Subcutaneous abdominal adipose tissue (tissue), 5 donors: Measurements from ENCODE around the gene GRK4.
"Not testable (repeated sequence)": the region's sequence is repeated elsewhere in the genome, so short reads cannot be mapped to it uniquely, and the experiment has no call there.

Experiments used
- H3K27ac ChIP-seq: one replicate; pipeline ENCODE4 v1.7.0; 2013; ENCODE audit warnings: low read depth, mild to moderate bottlenecking, inconsistent platforms, low read length, moderate library complexity
- H3K27me3 ChIP-seq, 5 donors: one replicate each; pipeline ENCODE4 v1.7.0; 2013; ENCODE audit warnings: low read length in 5 of 5, inconsistent platforms in 1 of 5; ENCODE audit not compliant: control insufficient read depth in 5 of 5, insufficient read depth in 4 of 5
- H3K36me3 ChIP-seq, 5 donors: one replicate each; pipeline ENCODE4 v1.7.0; 2013; ENCODE audit warnings: low read length in 5 of 5; ENCODE audit not compliant: control insufficient read depth in 5 of 5, insufficient read depth in 5 of 5
- H3K4me1 ChIP-seq, 5 donors: one replicate each; pipeline ENCODE4 v1.7.0; 2013; ENCODE audit warnings: low read length in 5 of 5, mild to moderate bottlenecking in 3 of 5, moderate library complexity in 1 of 5; ENCODE audit not compliant: control insufficient read depth in 5 of 5, insufficient read depth in 5 of 5
- H3K4me3 ChIP-seq, 5 donors: one replicate each; pipeline ENCODE4 v1.7.0; 2013; ENCODE audit warnings: low read length in 5 of 5, low read depth in 1 of 5
- H3K9ac ChIP-seq, 5 donors: one replicate each; pipeline ENCODE4 v1.7.0; 2013; ENCODE audit warnings: low read length in 5 of 5, mild to moderate bottlenecking in 4 of 5, moderate library complexity in 3 of 5
- H3K9me3 ChIP-seq, 5 donors: one replicate each; pipeline ENCODE4 v1.7.0; 2013; ENCODE audit warnings: low read length in 5 of 5; ENCODE audit not compliant: control insufficient read depth in 5 of 5
- donor health status: healthy.
- donor health status: healthy.
- donor health status: healthy.
- donor health status: healthy.
- donor health status: healthy.

The GRK4 gene

GRCh38 chr4:2963175-2963965 lies at the start of gene GRK4, which contains the start of gene NOP14:
Gene GRK4 (plus strand): TSS chr4:2963571. CDS start chr4:2964071, 500 bp downstream.
Gene NOP14 (minus strand): TSS chr4:2963406. CDS start chr4:2963319, 87 bp downstream.
- Histone ChIP-seq H3K27ac (peak within 1 kb of the TSS; percentile 86), H3K4me3 (peak within 1 kb of the TSS; percentile 86 to 90 (median 89)), H3K9me3 (no peaks in the 10 kb centered on the region), H3K27me3 (no peaks in the 10 kb centered on the region), H3K9ac (peak within 1 kb of the TSS; percentile 73 to 94 (median 84)), H3K36me3 (peaks cover 0 to 1% (median 0%) of the 10 kb centered on the region in 5 donors), H3K4me1 (peaks cover 10 to 46% (median 42%) of the 10 kb centered on the region in 5 donors)

- Histone ChIP-seq H3K4me1 (peaks cover 0 to 12% (median 5%) of the 10 kb centered on the region in 5 donors), H3K27me3 (no peaks in the 10 kb centered on the region), H3K4me3 (no peak overlapping the region), H3K9ac (no peak overlapping the region), H3K9me3 (no peaks in the 10 kb centered on the region), H3K27ac (no peak overlapping the region), H3K36me3 (peaks cover 4 to 68% (median 54%) of the 10 kb centered on the region in 5 donors)
Measured at GRCh38 chr4:2914256-2915126, 48.9 kb upstream of the GRK4 start.

- H3K36me3 ChIP-seq: peaks cover 4 to 57% (median 43%) of the 10 kb centered on the region in 5 donors
- H3K9me3 ChIP-seq: no peaks in the 10 kb centered on the region
- H3K4me3 ChIP-seq: no peak overlapping the region
- no peak overlapping the region for H3K9ac ChIP-seq
- H3K27me3 ChIP-seq: no peaks in the 10 kb centered on the region
- no peak overlapping the region for H3K27ac ChIP-seq
- peaks cover 0 to 9% (median 5%) of the 10 kb centered on the region in 5 donors for H3K4me1 ChIP-seq
Measured at GRCh38 chr4:2915789-2916188, 47.6 kb upstream of the GRK4 start.

- H3K27me3 ChIP-seq, H3K9me3 ChIP-seq, H3K27ac ChIP-seq, H3K9ac ChIP-seq, H3K4me3 ChIP-seq, H3K4me1 ChIP-seq: not testable (repeated sequence)
- H3K36me3 ChIP-seq: peaks cover 4 to 50% (median 36%) of the 10 kb centered on the region in 5 donors
Measured at GRCh38 chr4:2916696-2917095, 46.7 kb upstream of the GRK4 start.

GRCh38 chr4:2918300-2918699 lies 45.1 kb upstream of the GRK4 start:
- peaks cover 4 to 50% (median 30%) of the 10 kb centered on the region in 5 donors for H3K36me3 ChIP-seq
- not testable (repeated sequence) for H3K4me1 ChIP-seq, H3K4me3 ChIP-seq

GRCh38 chr4:2918714-2919113 lies 44.7 kb upstream of the GRK4 start:
- H3K4me1 ChIP-seq, H3K9ac ChIP-seq, H3K9me3 ChIP-seq, H3K4me3 ChIP-seq, H3K27me3 ChIP-seq, H3K27ac ChIP-seq: not testable (repeated sequence)
- H3K36me3 ChIP-seq: peaks cover 4 to 50% (median 32%) of the 10 kb centered on the region in 5 donors

More at GRCh38 chr4:2918300-2918699, 45.1 kb upstream of the GRK4 start:
- H3K9me3 ChIP-seq, H3K27me3 ChIP-seq, H3K9ac ChIP-seq, H3K27ac ChIP-seq: not testable (repeated sequence)

- H3K27ac ChIP-seq, H3K4me1 ChIP-seq, H3K9ac ChIP-seq, H3K27me3 ChIP-seq, H3K4me3 ChIP-seq, H3K9me3 ChIP-seq: not testable (repeated sequence)
- peaks cover 0 to 59% (median 49%) of the 10 kb centered on the region in 5 donors for H3K36me3 ChIP-seq
Measured at GRCh38 chr4:2922453-2923101, 40.8 kb upstream of the GRK4 start.

GRCh38 chr4:2923141-2923551 lies 40.2 kb upstream of the GRK4 start:
- Histone ChIP-seq H3K27me3 (peaks cover 0 to 2% (median 0%) of the 10 kb centered on the region in 5 donors), H3K9ac (peak overlapping the region in 1 of 5 donors; percentile 87), H3K27ac (no peak overlapping the region), H3K4me3 (no peak overlapping the region), H3K9me3 (no peaks in the 10 kb centered on the region), H3K4me1 (peaks cover 0 to 5% (median 0%) of the 10 kb centered on the region in 5 donors), H3K36me3 (peaks cover 0 to 65% (median 54%) of the 10 kb centered on the region in 5 donors)

GRCh38 chr4:2923668-2924173 lies 39.6 kb upstream of the GRK4 start:
- Histone ChIP-seq H3K4me1 (peaks cover 0 to 5% (median 0%) of the 10 kb centered on the region in 5 donors), H3K36me3 (peaks cover 0 to 70% (median 59%) of the 10 kb centered on the region in 5 donors), H3K9me3 (no peaks in the 10 kb centered on the region), H3K27ac (no peak overlapping the region), H3K4me3 (no peak overlapping the region), H3K27me3 (peaks cover 0 to 2% (median 0%) of the 10 kb centered on the region in 5 donors), H3K9ac (no peak overlapping the region)
